Spleen (tissue), 7 donors: ENCODE data around the gene MYOZ2.

Source experiments
- POLR2A ChIP-seq, 3 donors: fragments of 450-650 bp; IDR thresholded peaks; one replicate each; pipeline ENCODE4 v1.5.1; 2017; ENCODE audit warnings: antibody characterized with exemption in 3 of 3, mild to moderate bottlenecking in 1 of 3
- POLR2AphosphoS5 ChIP-seq, 3 donors: sonication (generic); formaldehyde crosslinking; IDR thresholded peaks; one replicate each; pipeline ENCODE4 v1.5.1; 2017; ENCODE audit warnings: antibody characterized with exemption in 3 of 3
- TF ChIP-seq, protein P1 (sequence below), 11 experiments: fragments of 200-600 bp in 7 of 11; fragments of 450-650 bp in 4 of 11; sonication (generic) in 4 of 11; IDR thresholded peaks in 8 of 11; conservative IDR thresholded peaks in 3 of 11; 1 replicate in 7 of 11; 2 replicates in 4 of 11; pipeline versions ENCODE4 v1.4.0 to v1.8.0; 2016 to 2021; ENCODE audit warnings: antibody characterized with exemption in 11 of 11, inconsistent platforms in 4 of 11, mild to moderate bottlenecking in 1 of 11
- donor health status: DM: no; HTN: no; CAD: no; lungs with moderate emphysema.
- donor health status: DM: no; HTN: no; CAD: no.
- donor health status: DM: no; HTN: no; CAD: no.

DNA sequence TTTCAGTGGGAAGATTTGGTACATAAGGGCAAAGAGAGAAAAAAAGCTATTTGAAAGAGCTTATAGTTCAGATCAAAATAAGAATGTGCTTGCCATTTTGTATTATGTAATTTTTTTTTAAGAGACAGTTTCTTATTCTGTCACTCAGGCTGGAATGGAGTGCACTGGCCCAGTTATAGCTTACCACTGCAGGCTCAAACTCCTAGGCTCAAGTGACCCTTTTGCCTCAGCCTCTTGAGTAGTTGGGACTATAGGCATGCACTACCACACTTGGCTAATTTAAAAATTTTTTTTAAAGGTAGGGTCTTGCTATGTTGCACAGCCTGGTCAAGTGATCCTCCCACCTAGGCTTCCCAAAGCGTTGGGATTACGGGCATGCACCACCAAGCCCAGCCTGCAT is 54.7 kb downstream of the MYOZ2 start:
- TF ChIP-seq POLR2A (IDR thresholded peaks at IDR 0.05) (no peak), POLR2AphosphoS5 (IDR thresholded peaks at IDR 0.05) (no peak)
- TF ChIP-seq, protein P1, sequence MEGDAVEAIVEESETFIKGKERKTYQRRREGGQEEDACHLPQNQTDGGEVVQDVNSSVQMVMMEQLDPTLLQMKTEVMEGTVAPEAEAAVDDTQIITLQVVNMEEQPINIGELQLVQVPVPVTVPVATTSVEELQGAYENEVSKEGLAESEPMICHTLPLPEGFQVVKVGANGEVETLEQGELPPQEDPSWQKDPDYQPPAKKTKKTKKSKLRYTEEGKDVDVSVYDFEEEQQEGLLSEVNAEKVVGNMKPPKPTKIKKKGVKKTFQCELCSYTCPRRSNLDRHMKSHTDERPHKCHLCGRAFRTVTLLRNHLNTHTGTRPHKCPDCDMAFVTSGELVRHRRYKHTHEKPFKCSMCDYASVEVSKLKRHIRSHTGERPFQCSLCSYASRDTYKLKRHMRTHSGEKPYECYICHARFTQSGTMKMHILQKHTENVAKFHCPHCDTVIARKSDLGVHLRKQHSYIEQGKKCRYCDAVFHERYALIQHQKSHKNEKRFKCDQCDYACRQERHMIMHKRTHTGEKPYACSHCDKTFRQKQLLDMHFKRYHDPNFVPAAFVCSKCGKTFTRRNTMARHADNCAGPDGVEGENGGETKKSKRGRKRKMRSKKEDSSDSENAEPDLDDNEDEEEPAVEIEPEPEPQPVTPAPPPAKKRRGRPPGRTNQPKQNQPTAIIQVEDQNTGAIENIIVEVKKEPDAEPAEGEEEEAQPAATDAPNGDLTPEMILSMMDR (IDR thresholded peaks at IDR 0.05 in 8 of 11, conservative IDR thresholded peaks at IDR 0.05 in 3 of 11) = no peak
